K562 (cell line): ENCODE results near the gene MRRF. TPM values are rescaled to one million over a fixed set of nuclear protein-coding genes. Genes with fewer than 3 reads are reported as not detected.

Experiments
- ATAC-seq: fragments of 200-7000 bp; cut with Tn5 transposase; 3 replicates; pipeline ENCODE4 v1.9.1; 2020; ENCODE audit warnings: moderate library complexity
- BruUV-seq: library from RNA; stranded (reverse); fragments of 400-500 nt; replicated peaks from 2 replicates; lab custom pipeline; 2021; lab: Mats Ljungman, UMichigan
- CTCF ChIA-PET: fragments of 300-600 bp; formaldehyde crosslinking; extraction: SDS; loops from one replicate; lab custom pipeline; 2021; ENCODE audit warnings: low intra/inter-chr PET ratio; lab: Yijun Ruan, JAX
- POLR2A ChIA-PET: fragments of 300-600, 350-650 bp; sonication (Branson Sonifier 250); formaldehyde crosslinking; extraction: SDS; loops from one replicate; lab custom pipeline; 2021; ENCODE audit warnings: antibody characterized with exemption, inconsistent platforms; lab: Yijun Ruan, JAX
- DNase-seq, 4 experiments: peaks; one replicate each; pipeline versions ENCODE4 v3.0.0 to v3.0.0-alpha.2; 2011 to 2018; ENCODE audit warnings: low spot score in 3 of 4, mixed read lengths in 3 of 4; ENCODE audit errors: extremely low read depth in 1 of 4
- FAIRE-seq: peaks from 2 replicates; lab custom pipeline; 2011; peaks lifted over from hg19 to GRCh38; lab: Jason Lieb, UNC
- H2AFZ ChIP-seq: 2 replicates; pipeline ENCODE4 v1.6.0; 2011; ENCODE audit warnings: low read depth, low read length, control low read depth, inconsistent platforms
- H3K27ac ChIP-seq: fragments of 200-600 bp; 3 replicates; pipeline ENCODE4 v1.8.0; 2011; ENCODE audit warnings: low read depth, mild to moderate bottlenecking, control low read depth, inconsistent platforms, low read length, moderate library complexity, mixed read lengths; ENCODE audit errors: extremely low read depth
- H3K27me3 ChIP-seq, 2 experiments: fragments of 300-600 bp in 1 of 2; 2 replicates in 1 of 2; 3 replicates in 1 of 2; pipeline versions ENCODE4 v1.6.0 to v1.8.0; 2011; ENCODE audit warnings: inconsistent platforms in 2 of 2, low read length in 2 of 2, mild to moderate bottlenecking in 1 of 2, mixed read lengths in 1 of 2, moderate library complexity in 1 of 2; ENCODE audit not compliant: control insufficient read depth in 2 of 2, insufficient read depth in 2 of 2
- H3K36me3 ChIP-seq: fragments of 300-600 bp; 3 replicates; pipeline ENCODE4 v1.8.0; 2011; ENCODE audit warnings: mild to moderate bottlenecking, low read length, inconsistent platforms; ENCODE audit not compliant: control insufficient read depth, insufficient read depth
- H3K4me1 ChIP-seq, 2 experiments: fragments of 200-600 bp in 1 of 2; replicated peaks in 1 of 2; 2 replicates in 1 of 2; 3 replicates in 1 of 2; pipeline versions ENCODE4 v1.5.1 to v1.8.0; 2011; ENCODE audit warnings: inconsistent platforms in 2 of 2, low read length in 2 of 2, mild to moderate bottlenecking in 1 of 2, mixed read lengths in 1 of 2, moderate library complexity in 1 of 2; ENCODE audit not compliant: control insufficient read depth in 2 of 2, insufficient read depth in 2 of 2
- H3K4me2 ChIP-seq: 2 replicates; pipeline ENCODE4 v1.6.1; 2011; ENCODE audit warnings: low read length, control low read depth, inconsistent platforms, mixed read lengths; ENCODE audit not compliant: insufficient read depth
- H3K4me3 ChIP-seq: fragments of 200-600 bp; sonication (generic), shearing (Covaris generic); 2 replicates; pipeline ENCODE4 v1.5.1; 2016; ENCODE audit warnings: control low read depth, inconsistent platforms
- H3K79me2 ChIP-seq: fragments of 200-600 bp; 3 replicates; pipeline ENCODE4 v1.8.0; 2011; ENCODE audit warnings: low read length, inconsistent platforms; ENCODE audit not compliant: control insufficient read depth, insufficient read depth
- H3K9ac ChIP-seq, 2 experiments: 2 replicates each; pipeline versions ENCODE4 v1.6.0 to v1.6.1; 2011; ENCODE audit warnings: low read depth in 2 of 2, low read length in 2 of 2, control low read depth in 1 of 2, inconsistent platforms in 1 of 2, mild to moderate bottlenecking in 1 of 2, mixed read lengths in 1 of 2; ENCODE audit not compliant: insufficient read depth in 1 of 2
- H3K9me1 ChIP-seq: one replicate; pipeline ENCODE4 v1.6.0; 2011; ENCODE audit warnings: inconsistent platforms, mild to moderate bottlenecking, low read length, moderate library complexity; ENCODE audit not compliant: control insufficient read depth, insufficient read depth
- H3K9me3 ChIP-seq: replicated peaks from 2 replicates; pipeline ENCODE4 v1.5.1; 2011; ENCODE audit warnings: low read depth, low read length, inconsistent platforms; ENCODE audit not compliant: control insufficient read depth, insufficient read depth
- H4K20me1 ChIP-seq: replicated peaks from 2 replicates; pipeline ENCODE4 v1.6.1; 2011; ENCODE audit warnings: low read length, inconsistent platforms, mixed read lengths; ENCODE audit not compliant: control insufficient read depth, insufficient read depth
- BRD9 ChIP-seq: fragments of 450-650 bp; IDR thresholded peaks from 2 replicates; pipeline ENCODE4 v1.6.1; 2018; ENCODE audit warnings: low read depth; ENCODE audit not compliant: partially characterized antibody
- CAMTA2 ChIP-seq: fragments of 250-450 bp; sonication (Bioruptor Pico); conservative IDR thresholded peaks from 2 replicates; pipeline ENCODE4 v1.5.1; 2022
- CREBBP ChIP-seq: IDR thresholded peaks from one replicate; pipeline ENCODE4 v1.6.1; 2012; ENCODE audit warnings: low read depth, mild to moderate bottlenecking, control low read depth, inconsistent platforms, low read length
- E2F1 ChIP-seq: sonication (generic); formaldehyde crosslinking; IDR thresholded peaks from 2 replicates; pipeline ENCODE4 v1.8.1; 2023; ENCODE audit warnings: mild to moderate bottlenecking, missing genetic modification reagents, moderate library complexity
- EGR1 ChIP-seq: fragments of 450-650 bp; conservative IDR thresholded peaks from 2 replicates; pipeline ENCODE4 v1.6.1; 2017; ENCODE audit warnings: mild to moderate bottlenecking
- HMG20B ChIP-seq: fragments of 250-450 bp; sonication (Bioruptor Pico); IDR thresholded peaks from 2 replicates; pipeline ENCODE4 v1.5.0; 2021; ENCODE audit warnings: mild to moderate bottlenecking
- IRF1 ChIP-seq: sonication (generic); formaldehyde crosslinking; IDR thresholded peaks from 2 replicates; pipeline ENCODE4 v1.8.0; 2022; ENCODE audit warnings: missing genetic modification reagents, mild to moderate bottlenecking, borderline replicate concordance
- KLF6 ChIP-seq: fragments of 250-450 bp; sonication (Bioruptor Pico); IDR thresholded peaks from 2 replicates; pipeline ENCODE4 v1.4.0; 2020; ENCODE audit warnings: mild to moderate bottlenecking, moderate library complexity, borderline replicate concordance
- POLR2G ChIP-seq: fragments of 200-400 bp; formaldehyde crosslinking; IDR thresholded peaks from 2 replicates; pipeline ENCODE4 v1.6.1; 2017; ENCODE audit warnings: low read depth, mild to moderate bottlenecking, antibody characterized with exemption, low read length, moderate library complexity
- SMARCA5 ChIP-seq: fragments of 450-650 bp; IDR thresholded peaks from 2 replicates; pipeline ENCODE4 v1.6.1; 2016
- SP2 ChIP-seq: IDR thresholded peaks from 2 replicates; pipeline ENCODE4 v1.6.1; 2011; ENCODE audit warnings: mild to moderate bottlenecking, low read depth, low read length, moderate library complexity; ENCODE audit not compliant: poor library complexity, severe bottlenecking; ENCODE audit errors: extremely low read depth
- U2AF1 ChIP-seq: fragments of 200-400 bp; formaldehyde crosslinking; optimal IDR thresholded peaks from 2 replicates; pipeline ENCODE3; 2017; ENCODE audit warnings: mild to moderate bottlenecking, low read depth, low read length, moderate library complexity
- ZBTB8A ChIP-seq: fragments of 450-650 bp; IDR thresholded peaks from 2 replicates; pipeline ENCODE4 v1.6.1; 2018; ENCODE audit warnings: mild to moderate bottlenecking, moderate library complexity; ENCODE audit not compliant: partially characterized antibody
- ZNF316 ChIP-seq: fragments of 450-650 bp; IDR thresholded peaks from 2 replicates; pipeline ENCODE4 v1.6.1; 2016
- ZNF384 ChIP-seq: IDR thresholded peaks from 2 replicates; pipeline ENCODE4 v1.6.1; 2012; ENCODE audit warnings: low read depth, low read length, improper control_type of control experiment
- ZNF717 ChIP-seq: fragments of 250-450 bp; sonication (Bioruptor Pico); IDR thresholded peaks from 2 replicates; pipeline ENCODE4 v1.5.0; 2021
- ZNF780A ChIP-seq: fragments of 250-450 bp; sonication (Bioruptor Pico); IDR thresholded peaks from 2 replicates; pipeline ENCODE4 v1.5.0; 2021; ENCODE audit warnings: mild to moderate bottlenecking
- WGBS: fragments of 100-300 bp; shearing (Covaris generic); methylation state at CpG from one replicate; pipeline ENCODE4 v1.1.6; 2016; ENCODE audit warnings: low coverage, mixed read lengths; ENCODE audit not compliant: insufficient coverage; ENCODE audit errors: missing lambda C conversion rate; 5-methylcytosine and 5-hydroxymethylcytosine counted together
- in situ Hi-C: fragments of 300-500 bp; cut with MboI; formaldehyde crosslinking; loops from 4 replicates; pipeline ENCODE4 v1.15.0; 2018; ENCODE audit warnings: inconsistent platforms, mixed read lengths
- intact Hi-C: fragments of 100-400 bp; cut with micrococcal nuclease; formaldehyde crosslinking; loops from 2 replicates; pipeline ENCODE4 v1.14.2; 2022
- polyA plus RNA-seq, 8 experiments: library from polyadenylated mRNA; depleted of rRNA in 4 of 8; stranded (reverse) in 5 of 8; unstranded in 3 of 8; fragments of >200 nt; fragmentation: Nextera tagmentation in 2 of 8; fragmentation: Illumina TruSeq in 1 of 8; extraction: Ambion mirVana in 2 of 8; extraction: Trizol in 1 of 8; gene quantifications; 2 replicates each; pipeline versions ENCODE4 v1.2.1 to v1.2.3, GENCODE V29; 2011 to 2014; ENCODE audit warnings: inconsistent platforms in 1 of 8, missing spikeins in 1 of 8
- total RNA-seq, 7 experiments: library from RNA; depleted of rRNA in 6 of 7; stranded (reverse); fragments of >200 nt in 6 of 7; fragmentation: Illumina TruSeq in 2 of 7; extraction: Trizol in 2 of 7; gene quantifications; 2 replicates each; pipeline versions ENCODE4 v1.2.1 to v1.2.3, GENCODE V29; 2011 to 2021; ENCODE audit warnings: low replicate concordance in 1 of 7

Gene MRRF
- total and polyA plus RNA-seq, 9 of the 15 experiments (the other 6 are each of a cell fraction or from before 2014, with no cell fraction given) = 55.0 to 105 (median 81.2) TPM

- Histone ChIP-seq H3K27ac (no peak overlapping the region), H3K4me1 (peaks cover 2 to 9% of the 10 kb centered on the region in 2 experiments; a peak in 3 of 5 replicates), H3K27me3 (no peaks in the 10 kb centered on the region), H3K9me1 (no peaks in the 10 kb centered on the region), H3K9me3 (no peaks in the 10 kb centered on the region), H3K9ac (no peak overlapping the region), H3K79me2 (no peaks in the 10 kb centered on the region), H3K4me3 (no peak overlapping the region), H3K36me3 (peaks cover 20% of the 10 kb centered on the region), H4K20me1 (no peaks in the 10 kb centered on the region), H2AFZ (no peak overlapping the region), H3K4me2 (no peak overlapping the region)
- TF ChIP-seq CAMTA2 (CRISPR knock-in tag) (no peak), ZNF316 (peak; percentile 32; the same call in 1 of the 2 replicates), EGR1 (no peak), ZNF384 (no peak)
- 0 out of 3 replicates have a peak, but pooled peaks have one; percentile 17 for ATAC-seq
- no peak for FAIRE-seq
- POLR2A ChIA-PET = interaction anchor here (1.1 kb wide), 1 partner anchor 10 kb away, joined by 4 read pairs; no protein-coding TSS in a partner anchor
- 51% methylated on average over 10 of the region's 10 CpGs for WGBS
- intact Hi-C loops = no loop called here
- BruUV-seq = no TSS peak
- CTCF ChIA-PET = interaction anchor here (0.6 kb wide), 1 partner anchor 107 kb away, joined by 3 read pairs; no protein-coding TSS in a partner anchor
- in situ Hi-C loops = no loop called here
- DNase-seq = no peak
Observed at GRCh38 chr9:122236681-122237080, 28.0 kb upstream of the MRRF start.

GRCh38 chr9:122239722-122240121 lies 25.0 kb upstream of the MRRF start:
- ChIA-PET POLR2A (no interaction called here), CTCF (no interaction called here)
- in situ Hi-C loops = no loop called here
- intact Hi-C loops = no loop called here
- H3K9me1 ChIP-seq = no peaks in the 10 kb centered on the region
- H3K4me3 ChIP-seq = no peak overlapping the region
- peaks cover 50% of the 10 kb centered on the region for H3K36me3 ChIP-seq
- H3K79me2 ChIP-seq = no peaks in the 10 kb centered on the region
- no peak overlapping the region for H3K27ac ChIP-seq
- no TSS peak for BruUV-seq
- no peaks in the 10 kb centered on the region for H3K9me3 ChIP-seq
- no peak overlapping the region for H3K4me2 ChIP-seq
- H3K9ac ChIP-seq = no peak overlapping the region
- no peak for FAIRE-seq
- no peaks in the 10 kb centered on the region; a peak in 1 of 5 replicates for H3K4me1 ChIP-seq
- ATAC-seq = no peak
- H2AFZ ChIP-seq = no peak overlapping the region
- 67% methylated on average over 5 of the region's 5 CpGs for WGBS
- DNase-seq = no peak
- H4K20me1 ChIP-seq = no peaks in the 10 kb centered on the region
- no peaks in the 10 kb centered on the region for H3K27me3 ChIP-seq
- no peak for TF ChIP-seq CREBBP
- no peak for TF ChIP-seq BRD9
- no peak for TF ChIP-seq E2F1 (CRISPR knock-in tag)
- no peak for TF ChIP-seq ZBTB8A
- no peak for TF ChIP-seq KLF6 (CRISPR knock-in tag)
- no peak for TF ChIP-seq HMG20B (CRISPR knock-in tag)
- no peak for TF ChIP-seq POLR2G
- TF ChIP-seq ZNF780A = no peak
- TF ChIP-seq SMARCA5 = no peak
- TF ChIP-seq SP2 = no peak
- no peak for TF ChIP-seq ZNF717
- no peak for TF ChIP-seq IRF1 (CRISPR knock-in tag)
- TF ChIP-seq U2AF1 = no peak
